GM18508 (cell line): ENCODE measurements around the gene MYBPC2.

ENCODE experiments used
- ATAC-seq: cut with Tn5 transposase; IDR thresholded peaks from one replicate; pipeline ENCODE4 v1.9.1; 2021; ENCODE audit warnings: moderate number of reproducible peaks; ENCODE audit not compliant: insufficient read depth, unreplicated experiment

The MYBPC2 gene

DNA sequence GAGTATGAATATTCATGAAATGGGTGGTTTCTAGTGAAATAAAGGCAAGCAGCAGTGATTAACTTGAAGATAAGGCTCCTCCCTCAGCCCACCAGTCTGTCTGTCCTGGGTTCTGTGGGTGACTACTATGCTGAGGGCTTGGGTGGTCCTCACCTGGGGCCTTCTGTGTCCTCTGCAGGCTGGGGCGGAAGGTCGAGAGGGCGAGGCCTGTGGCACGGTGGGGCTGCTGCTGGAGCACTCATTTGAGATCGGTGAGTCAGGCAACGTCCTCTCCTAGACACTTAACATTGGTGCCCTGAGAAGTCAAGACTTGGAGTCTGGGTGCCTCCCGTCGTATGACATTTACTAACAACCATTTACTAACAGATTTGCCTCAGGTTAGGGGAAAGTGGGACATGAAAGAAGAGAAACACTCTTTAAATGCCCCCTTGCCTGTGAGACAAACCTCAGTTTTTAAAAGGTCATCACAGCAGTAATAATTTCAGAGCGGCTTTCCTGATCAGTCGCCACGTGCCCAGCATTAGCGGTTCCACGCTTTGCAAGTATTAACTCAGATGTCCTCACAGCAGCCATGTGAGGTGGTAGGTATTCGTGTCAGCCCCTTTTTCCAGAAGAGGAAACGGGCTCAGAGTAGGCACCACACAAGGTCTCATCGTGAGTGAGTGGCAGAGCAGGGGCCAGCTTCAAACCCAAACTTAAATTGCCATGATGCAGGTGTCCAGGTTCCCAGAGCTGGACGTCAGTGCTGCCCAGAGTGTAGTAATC lies 45.2 kb downstream of the MYBPC2 start:
- ATAC-seq: no peak

DNA sequence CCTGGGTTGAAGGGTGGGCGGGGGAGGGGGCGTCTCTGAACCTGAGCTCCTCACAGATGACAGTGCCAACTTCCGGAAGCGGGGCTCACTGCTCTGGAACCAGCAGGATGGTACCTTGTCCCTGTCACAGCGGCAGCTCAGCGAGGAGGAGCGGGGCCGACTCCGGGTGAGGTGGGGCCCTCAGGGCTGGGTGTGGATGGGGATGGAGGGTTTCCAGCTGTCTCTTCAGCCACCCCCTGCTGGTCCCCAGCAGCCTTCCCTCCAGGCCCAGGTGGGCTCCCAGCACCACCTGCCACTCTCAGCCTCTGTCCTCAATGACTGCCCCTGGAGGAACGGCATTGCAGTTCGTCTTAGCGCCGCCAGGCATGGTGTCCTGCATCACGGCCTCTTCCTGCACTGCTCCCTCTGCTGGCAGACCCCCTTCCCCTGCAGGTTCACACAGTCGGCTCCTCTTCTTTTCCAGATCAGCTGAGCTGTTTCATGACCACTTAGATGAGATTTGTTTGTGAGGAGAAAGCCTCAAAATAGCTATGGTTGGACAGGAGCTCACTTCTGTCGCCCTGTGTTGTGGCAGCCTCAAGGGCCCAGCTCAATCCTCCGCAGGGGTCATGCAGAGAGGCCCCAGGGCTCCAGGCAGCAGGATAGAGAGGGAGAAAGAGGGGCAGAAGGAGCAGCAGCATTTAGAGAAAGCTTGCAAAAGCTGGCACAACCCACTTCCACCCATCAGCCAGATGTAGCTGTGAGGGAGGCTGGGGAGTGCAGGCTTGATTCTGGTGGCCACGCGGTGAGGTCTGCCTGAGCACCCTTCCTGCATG lies 46.4 kb downstream of the MYBPC2 start:
- no peak for ATAC-seq

GRCh38 chr19:50479761-50480251 lies 47.1 kb downstream of the MYBPC2 start:
- ATAC-seq: no peak

DNA sequence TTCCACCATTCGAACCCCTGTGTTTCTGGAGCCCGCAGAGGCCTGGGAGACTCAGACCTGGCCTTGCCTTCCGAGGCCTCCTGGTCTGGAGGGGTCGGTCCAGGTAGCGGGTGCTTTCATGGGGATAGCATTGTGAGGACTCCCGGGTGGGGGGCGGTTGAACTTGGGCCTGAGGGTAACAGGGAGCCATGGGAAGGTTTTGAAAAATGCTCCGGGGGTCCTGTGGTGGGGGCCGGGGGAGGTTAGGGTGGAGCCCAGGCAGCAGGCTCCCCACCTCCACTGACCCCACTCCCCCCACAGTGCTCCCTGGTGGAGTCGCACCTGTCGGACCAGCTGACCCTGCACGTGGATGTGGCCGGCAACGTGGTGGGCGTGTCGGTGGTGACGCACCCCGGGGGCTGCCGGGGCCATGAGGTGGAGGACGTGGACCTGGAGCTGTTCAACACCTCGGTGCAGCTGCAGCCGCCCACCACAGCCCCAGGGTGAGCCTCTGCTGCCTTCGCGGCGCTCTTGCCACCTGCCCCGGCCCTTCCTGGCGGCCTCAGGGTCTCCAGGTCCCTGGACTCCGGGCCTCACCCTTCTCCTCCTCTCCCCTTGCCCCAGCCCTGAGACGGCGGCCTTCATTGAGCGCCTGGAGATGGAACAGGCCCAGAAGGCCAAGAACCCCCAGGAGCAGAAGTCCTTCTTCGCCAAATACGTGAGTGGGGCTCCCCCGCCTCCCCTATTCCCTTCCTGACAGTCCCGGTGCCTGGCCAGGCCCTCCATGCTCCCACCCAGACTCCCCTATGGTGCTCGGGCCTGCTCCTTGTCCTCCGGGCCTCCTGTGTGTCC lies 47.8 kb downstream of the MYBPC2 start:
- ATAC-seq: no peak

GRCh38 chr19:50481351-50482149 lies 48.9 kb downstream of the MYBPC2 start:
- ATAC-seq: no peak

- ATAC-seq: no peak
Observed at GRCh38 chr19:50482271-50482855, 49.7 kb downstream of the MYBPC2 start.

GRCh38 chr19:50482916-50483315 lies 50.2 kb downstream of the MYBPC2 start:
- no peak for ATAC-seq

- ATAC-seq: no peak
Observed at GRCh38 chr19:50485284-50485955, 52.7 kb downstream of the MYBPC2 start.

DNA sequence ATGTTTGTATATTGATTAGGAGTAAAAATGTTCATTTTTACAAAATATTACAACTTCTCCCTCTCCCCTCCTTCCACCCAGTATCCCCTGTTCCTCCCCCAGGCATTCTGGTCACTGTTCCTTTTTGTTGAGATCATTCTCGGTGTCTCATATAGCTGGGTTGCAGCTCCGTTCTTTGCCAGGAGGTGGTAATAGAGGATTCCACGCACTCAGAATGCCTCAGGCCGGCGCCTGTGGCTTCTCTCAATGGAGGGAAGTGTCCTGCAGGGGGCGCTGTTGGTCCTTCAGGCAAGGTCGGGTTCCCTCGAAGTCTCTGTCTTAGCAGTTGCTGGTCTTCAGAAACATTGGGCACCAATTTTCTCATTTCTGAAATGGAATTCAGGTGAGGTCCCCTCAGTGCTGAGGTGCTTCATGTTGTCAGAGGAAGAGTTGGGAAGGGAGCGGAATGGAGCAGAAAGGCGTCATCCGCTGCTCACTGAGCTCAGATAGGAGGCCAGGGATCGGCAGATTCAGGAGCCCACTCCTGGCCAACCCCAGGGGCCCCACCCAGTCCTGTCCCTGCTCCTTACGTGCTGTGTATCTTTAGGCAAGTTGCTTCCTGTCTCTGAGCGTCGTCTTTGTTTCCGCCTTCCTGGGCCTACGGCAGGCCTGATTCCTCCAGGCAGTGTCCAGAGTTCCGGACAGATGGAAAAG lies 54.3 kb downstream of the MYBPC2 start:
- ATAC-seq: no peak

DNA sequence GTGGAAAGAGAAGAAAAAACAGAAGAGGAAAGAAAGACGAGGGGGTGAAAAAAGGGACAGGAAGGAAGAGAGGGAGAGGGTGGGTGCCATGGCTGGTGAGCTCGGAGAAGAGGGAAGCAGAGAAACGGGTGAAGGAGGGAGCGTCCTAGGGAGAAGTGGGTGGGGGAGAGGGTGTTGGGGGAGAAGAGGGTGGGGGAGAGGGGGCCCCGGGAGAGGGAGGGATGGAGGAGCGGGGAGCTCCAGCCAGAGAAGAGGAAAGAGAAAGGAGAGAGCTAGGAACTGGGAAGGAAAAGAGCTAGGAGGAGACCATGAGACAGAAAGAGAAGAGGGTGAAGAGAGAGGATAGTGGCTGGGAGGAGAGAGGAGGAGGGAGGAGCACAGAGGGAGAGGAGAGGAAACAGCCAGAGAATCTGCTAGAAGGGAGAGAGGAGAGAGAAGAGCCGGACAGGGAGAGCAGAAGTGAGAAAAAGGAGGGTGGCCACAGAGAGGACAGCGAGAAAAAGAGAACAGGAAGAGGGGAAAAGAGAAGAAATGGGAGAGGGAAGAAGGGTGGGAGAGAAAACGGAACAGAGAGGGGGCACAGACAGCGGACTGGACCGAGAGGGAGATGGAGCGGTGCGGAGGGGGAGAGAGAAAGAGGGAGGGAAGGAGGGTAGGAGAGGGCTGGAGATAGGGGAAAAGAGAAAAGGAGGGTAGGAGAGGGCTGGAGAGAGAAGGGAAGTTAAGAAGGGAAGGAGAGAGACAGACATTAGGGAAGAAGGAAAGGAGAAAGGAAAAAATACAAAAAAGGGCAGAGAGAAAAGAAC lies 55.9 kb downstream of the MYBPC2 start:
- no peak for ATAC-seq

DNA sequence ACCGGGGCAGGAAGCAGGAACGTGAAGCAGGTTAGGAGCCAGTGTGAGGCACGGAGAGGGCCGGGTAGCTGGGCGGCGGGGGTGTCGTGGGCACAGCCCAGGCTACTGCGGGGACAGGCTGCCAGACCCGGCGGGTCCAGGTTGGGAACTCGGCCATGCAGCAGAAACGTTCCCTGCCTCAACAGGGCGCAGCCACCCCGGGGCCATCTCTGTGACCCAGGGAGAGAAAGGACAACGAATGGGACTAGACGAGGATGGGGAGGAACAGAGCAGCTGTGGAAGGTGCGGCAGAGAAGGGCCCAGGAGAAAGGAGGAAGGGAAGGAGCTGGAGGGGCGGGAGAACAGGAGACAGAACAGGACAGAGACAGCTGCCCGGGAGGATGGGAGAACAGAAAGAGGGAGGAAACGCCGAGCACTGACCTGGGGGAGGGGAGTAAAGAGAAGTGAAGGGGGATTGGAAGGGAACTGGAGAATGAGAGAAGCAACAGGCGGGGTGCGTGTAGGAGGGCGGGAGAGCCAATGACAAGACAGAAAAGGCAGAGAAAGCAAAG lies 56.8 kb downstream of the MYBPC2 start:
- no peak for ATAC-seq

- no peak for ATAC-seq
Observed at GRCh38 chr19:50490411-50490811, 57.7 kb downstream of the MYBPC2 start.

GRCh38 chr19:50490991-50491472 lies 58.3 kb downstream of the MYBPC2 start:
- no peak for ATAC-seq

GRCh38 chr19:50492303-50493052 lies 59.8 kb downstream of the MYBPC2 start:
- no peak for ATAC-seq

DNA sequence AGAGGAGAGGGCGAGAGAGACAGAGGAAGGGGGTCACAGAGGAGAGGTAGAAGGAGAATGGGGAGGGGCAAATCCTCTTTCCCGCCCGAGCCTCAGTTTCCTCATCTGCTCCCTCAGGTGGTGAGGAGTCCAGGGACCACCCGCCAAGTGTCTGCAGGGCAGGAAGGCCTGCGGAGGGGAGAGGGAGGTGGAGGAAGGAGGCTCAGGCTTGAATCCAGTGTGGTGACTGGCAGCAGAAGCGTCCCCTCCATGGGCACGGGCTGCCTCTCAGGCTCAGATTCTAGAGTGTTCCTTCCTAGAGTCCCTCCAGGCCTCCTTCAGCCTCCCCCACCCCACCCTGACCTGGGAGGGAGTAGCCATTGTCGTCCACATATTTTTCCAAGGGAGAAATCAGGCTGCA lies 60.5 kb downstream of the MYBPC2 start:
- ATAC-seq: no peak
